Activated CD4-positive, alpha-beta memory T cell treated with anti-CD3 and anti-CD28 coated beads, Interleukin-2, amount 10 ng/mL, durations not matched to agents 7 days and 5 days (primary cell): ENCODE measurements around the gene SYT14. TPM values are rescaled to one million over a fixed set of nuclear protein-coding genes. Genes with fewer than 3 reads are reported as not detected.

Experiments used
- CTCF ChIA-PET: fragments of 350-600 bp; sonication (Branson Sonifier 250); formaldehyde crosslinking; loops from one replicate; lab custom pipeline; 2021; ENCODE audit warnings: antibody characterized with exemption, inconsistent platforms; lab: Charles Lee
- POLR2A ChIA-PET: fragments of 350-600 bp; sonication (Branson Sonifier 250); formaldehyde crosslinking; loops from one replicate; lab custom pipeline; 2021; ENCODE audit warnings: antibody characterized with exemption; lab: Charles Lee
- DNase-seq: peaks from one replicate; pipeline ENCODE4 v3.0.0-alpha.2; 2020
- H3K27ac Mint-ChIP-seq: one replicate; pipeline ENCODE4 v1.8.0; 2021; ENCODE audit warnings: mild to moderate bottlenecking, mixed read lengths
- H3K27me3 Mint-ChIP-seq: one replicate; pipeline ENCODE4 v1.8.0; 2021; ENCODE audit warnings: mixed read lengths
- H3K36me3 Mint-ChIP-seq: one replicate; pipeline ENCODE4 v1.8.0; 2021; ENCODE audit warnings: low read depth, mixed read lengths
- H3K4me1 Mint-ChIP-seq: one replicate; pipeline ENCODE4 v1.8.0; 2021; ENCODE audit warnings: mixed read lengths
- H3K4me3 Mint-ChIP-seq: one replicate; pipeline ENCODE4 v1.8.0; 2021; ENCODE audit warnings: mild to moderate bottlenecking, mixed read lengths
- H3K9me3 Mint-ChIP-seq: one replicate; pipeline ENCODE4 v1.8.0; 2021; ENCODE audit warnings: mixed read lengths
- total RNA-seq, 2 experiments: library from RNA; stranded (reverse); gene quantifications; one replicate each; pipeline ENCODE4 v1.2.3, GENCODE V29; 2021

The SYT14 gene
- total RNA-seq, 2 experiments from 2014 or later = not detected

- DNase-seq = no peak
- Mint-ChIP-seq H3K4me3 (no peak overlapping the region), H3K9me3 (no peaks in the 10 kb centered on the region), H3K36me3 (no peaks in the 10 kb centered on the region), H3K27ac (no peak overlapping the region), H3K4me1 (no peaks in the 10 kb centered on the region), H3K27me3 (peaks cover under 1% of the 10 kb centered on the region)
- ChIA-PET CTCF (no interaction called here), POLR2A (no interaction called here)
These were observed 275.3 kb downstream of the SYT14 start for GRCh38 chr1:210213335-210213734.

- Mint-ChIP-seq H3K4me1 (no peaks in the 10 kb centered on the region), H3K4me3 (no peak overlapping the region), H3K27ac (no peak overlapping the region), H3K27me3 (peaks cover 8% of the 10 kb centered on the region), H3K9me3 (no peaks in the 10 kb centered on the region), H3K36me3 (no peaks in the 10 kb centered on the region)
- CTCF ChIA-PET = no interaction called here
- POLR2A ChIA-PET = no interaction called here
- DNase-seq = no peak
These were observed 276.8 kb downstream of the SYT14 start for GRCh38 chr1:210214573-210215409.

GRCh38 chr1:210217482-210217881 lies 279.5 kb downstream of the SYT14 start:
- Mint-ChIP-seq H3K36me3 (no peaks in the 10 kb centered on the region), H3K27ac (no peak overlapping the region), H3K27me3 (peaks cover 17% of the 10 kb centered on the region), H3K4me1 (no peaks in the 10 kb centered on the region), H3K9me3 (no peaks in the 10 kb centered on the region), H3K4me3 (no peak overlapping the region)
- no peak for DNase-seq
- POLR2A ChIA-PET = no interaction called here
- CTCF ChIA-PET = no interaction called here

- no peaks in the 10 kb centered on the region for H3K4me1 Mint-ChIP-seq
- H3K9me3 Mint-ChIP-seq = no peaks in the 10 kb centered on the region
- H3K36me3 Mint-ChIP-seq = no peaks in the 10 kb centered on the region
- no peak overlapping the region for H3K27ac Mint-ChIP-seq
- ChIA-PET CTCF (no interaction called here), POLR2A (no interaction called here)
- H3K27me3 Mint-ChIP-seq = peaks cover 18% of the 10 kb centered on the region
- DNase-seq = no peak
- no peak overlapping the region for H3K4me3 Mint-ChIP-seq
These were observed 280.0 kb downstream of the SYT14 start for GRCh38 chr1:210218047-210218446.

Other genes starting within 250 kb of the SYT14 start
- 10 to 100 TPM in 1 of 2 experiments, 1 to 10 TPM in 1; 8.7 to 11.4 TPM for gene HSD11B1, start 233.4 kb upstream of the SYT14 start, total RNA-seq
- gene TRAF3IP3, start 182.2 kb upstream of the SYT14 start, total RNA-seq = 100 to 1,000 TPM; 421 to 422 TPM
- 1 to 10 TPM; 2.1 to 2.2 TPM for gene C1orf74, start 153.7 kb upstream of the SYT14 start, total RNA-seq
- under 1 TPM; 0.10 to 0.25 TPM for gene IRF6, start 132.1 kb upstream of the SYT14 start, total RNA-seq
- gene UTP25, start 110.2 kb upstream of the SYT14 start, total RNA-seq = 1 to 10 TPM; 5.7 to 5.8 TPM